ENCODE results near the gene TECPR2. TPM values are rescaled to one million over a fixed set of nuclear protein-coding genes. Genes with fewer than 3 reads are reported as not detected.
"Not testable (repeated sequence)": the region's sequence is repeated elsewhere in the genome, so short reads cannot be mapped to it uniquely, and the experiment has no call there.

Gene TECPR2
- total RNA-seq, 2 experiments from 2014 or later, result 6.2 to 7.0 TPM

DNA sequence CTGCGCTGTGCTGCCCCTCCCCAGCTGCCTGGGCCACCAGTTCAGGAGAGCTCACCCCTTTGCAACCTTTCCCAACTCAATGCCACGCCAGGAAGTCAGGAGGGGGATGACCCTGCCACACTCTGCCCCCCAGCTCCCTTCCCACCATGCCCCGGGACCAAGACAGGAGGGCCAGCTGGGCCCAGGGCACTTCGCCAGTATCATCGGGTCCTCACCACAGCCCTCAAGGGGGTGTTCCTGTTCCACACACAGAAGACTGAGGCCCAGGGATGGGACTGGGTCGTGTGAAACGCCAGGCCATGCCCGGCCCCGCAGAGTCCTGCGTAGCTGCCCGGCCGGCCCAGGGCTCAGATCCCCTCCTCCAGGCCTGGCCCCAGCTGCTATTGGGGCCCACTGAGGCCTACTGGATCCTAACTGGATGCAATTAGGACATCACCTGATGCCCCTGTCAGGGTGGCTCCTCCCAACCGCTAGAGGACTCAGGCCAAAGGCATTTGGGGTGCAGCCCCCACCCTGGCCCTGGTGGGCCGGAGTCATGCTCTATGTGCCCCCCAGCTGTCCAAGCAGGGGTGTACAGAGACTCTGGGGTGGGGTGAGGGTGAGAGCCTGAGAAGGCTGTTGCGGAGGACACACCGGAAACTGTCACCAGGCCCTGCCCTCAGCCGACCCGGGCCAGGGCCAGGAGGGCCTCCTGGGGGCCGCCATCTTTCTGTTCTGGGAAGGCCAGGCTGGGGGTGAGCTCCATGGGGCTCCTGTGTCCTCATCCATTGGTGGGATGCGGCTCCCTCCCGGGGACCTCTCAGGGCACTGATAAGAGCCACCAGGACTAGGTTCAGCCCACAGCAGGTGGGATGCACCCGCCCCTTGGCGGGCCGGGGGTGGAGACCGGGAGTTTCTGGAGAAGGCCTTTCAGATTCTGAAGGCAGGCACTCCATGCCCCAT, 176.1 kb downstream of the TECPR2 start:
- no peaks in the 10 kb centered on the region for H3K9me3 Mint-ChIP-seq
- no peak for DNase-seq
- no peaks in the 10 kb centered on the region for H3K36me3 Mint-ChIP-seq
- no peak overlapping the region for H3K27ac Mint-ChIP-seq
- no peak overlapping the region for H3K4me3 Mint-ChIP-seq
- H3K4me1 Mint-ChIP-seq (ENCODE audit: low read depth), result no peaks in the 10 kb centered on the region
- POLR2A ChIA-PET, result no interaction called here
- H3K27me3 Mint-ChIP-seq, result peaks cover under 1% of the 10 kb centered on the region
- CTCF ChIA-PET, result interaction anchor here (1.5 kb wide), 1 partner anchor 11 kb away, joined by 5 read pairs; no protein-coding TSS in a partner anchor
- intact Hi-C loops (cut with micrococcal nuclease), result no loop called here

DNA sequence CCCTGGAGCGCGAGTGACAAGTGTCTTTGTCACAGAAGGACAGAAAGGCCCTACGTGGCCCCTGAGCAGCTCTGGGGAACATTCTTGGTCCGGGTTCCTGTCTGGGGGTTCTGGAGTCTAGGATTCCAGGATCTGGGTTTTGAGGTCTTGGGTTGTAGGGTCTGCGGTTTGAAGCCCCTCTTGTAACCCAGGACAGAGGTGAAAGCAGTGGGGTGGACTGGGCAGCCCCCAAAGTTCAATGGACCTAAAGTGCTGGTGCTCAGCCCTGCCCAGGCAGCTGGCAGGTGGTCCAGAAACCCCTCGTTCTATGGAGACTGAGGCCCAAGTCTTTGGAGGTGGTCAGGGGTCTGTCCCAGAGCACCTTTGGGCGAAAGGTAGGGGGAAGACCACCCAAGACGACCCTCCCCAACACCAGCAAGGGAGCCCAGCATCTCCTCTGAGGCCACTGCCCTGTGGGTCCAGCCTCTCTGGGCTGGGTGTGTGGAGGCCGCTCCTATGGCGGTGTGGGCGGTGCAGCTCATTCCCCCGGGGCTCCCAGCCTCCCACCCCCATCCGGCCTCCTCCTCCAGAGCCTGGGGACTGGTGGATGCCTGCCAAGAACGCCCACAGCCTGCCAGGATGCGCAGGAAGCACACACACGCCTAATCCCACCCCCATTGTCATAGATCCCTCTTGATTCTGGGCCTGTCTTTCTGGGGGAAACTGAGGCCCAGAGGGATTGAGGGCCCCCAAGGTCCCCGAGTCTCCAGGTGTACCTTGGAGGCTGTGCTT, 177.0 kb downstream of the TECPR2 start:
- H3K9me3 Mint-ChIP-seq, result no peaks in the 10 kb centered on the region
- peaks cover 4% of the 10 kb centered on the region for H3K27me3 Mint-ChIP-seq
- CTCF ChIA-PET, result interaction anchor here (1.5 kb wide), 1 partner anchor 11 kb away, joined by 5 read pairs; no protein-coding TSS in a partner anchor
- no peaks in the 10 kb centered on the region for H3K36me3 Mint-ChIP-seq
- intact Hi-C loops (cut with micrococcal nuclease), result no loop called here
- no peak overlapping the region for H3K4me3 Mint-ChIP-seq
- no peak overlapping the region for H3K27ac Mint-ChIP-seq
- POLR2A ChIA-PET, result no interaction called here
- no peak for DNase-seq
- no peaks in the 10 kb centered on the region for H3K4me1 Mint-ChIP-seq (ENCODE audit: low read depth)

DNA sequence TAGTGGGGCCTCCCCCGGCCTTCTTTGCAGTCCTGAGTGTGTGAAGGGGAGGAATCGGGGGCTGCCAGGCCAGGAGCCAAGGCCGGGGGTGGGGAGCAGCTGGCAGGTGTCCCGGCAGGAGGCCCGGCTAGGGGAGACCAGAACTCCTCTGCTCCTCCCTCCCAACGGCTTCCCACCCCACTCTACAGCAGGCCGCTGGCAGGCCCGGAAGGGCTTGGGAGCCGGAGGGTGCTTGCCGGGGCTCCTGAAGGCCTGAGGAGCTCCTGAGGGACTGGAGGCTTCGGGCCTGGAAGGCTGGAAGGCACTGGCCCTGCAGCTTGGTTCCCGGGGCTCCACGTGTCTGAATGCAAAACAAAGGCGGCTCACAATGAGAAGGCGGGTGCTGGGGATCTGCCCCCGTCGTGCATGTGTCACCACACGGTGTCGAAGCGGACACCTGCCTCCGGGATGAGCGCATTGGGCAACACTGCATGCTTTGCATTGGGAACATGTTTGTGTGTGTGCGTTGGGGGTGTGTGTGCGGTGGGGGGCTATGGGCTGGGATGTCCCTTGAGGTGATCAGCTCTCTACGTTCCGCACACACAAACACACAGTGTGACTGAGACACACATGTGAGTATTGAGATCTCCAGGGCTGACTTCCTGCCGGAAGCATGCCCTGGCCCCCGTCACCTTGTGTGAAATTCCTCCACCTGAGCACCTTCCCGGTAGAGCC, 177.7 kb downstream of the TECPR2 start:
- DNase-seq, result no peak
- ChIA-PET CTCF (no interaction called here), POLR2A (no interaction called here)
- intact Hi-C loops (cut with micrococcal nuclease), result no loop called here
- Mint-ChIP-seq H3K27me3 (peaks cover 9% of the 10 kb centered on the region), H3K27ac (no peak overlapping the region), H3K4me1 (ENCODE audit: low read depth) (peaks cover 2% of the 10 kb centered on the region), H3K9me3 (no peaks in the 10 kb centered on the region), H3K36me3 (no peaks in the 10 kb centered on the region), H3K4me3 (no peak overlapping the region)

DNA sequence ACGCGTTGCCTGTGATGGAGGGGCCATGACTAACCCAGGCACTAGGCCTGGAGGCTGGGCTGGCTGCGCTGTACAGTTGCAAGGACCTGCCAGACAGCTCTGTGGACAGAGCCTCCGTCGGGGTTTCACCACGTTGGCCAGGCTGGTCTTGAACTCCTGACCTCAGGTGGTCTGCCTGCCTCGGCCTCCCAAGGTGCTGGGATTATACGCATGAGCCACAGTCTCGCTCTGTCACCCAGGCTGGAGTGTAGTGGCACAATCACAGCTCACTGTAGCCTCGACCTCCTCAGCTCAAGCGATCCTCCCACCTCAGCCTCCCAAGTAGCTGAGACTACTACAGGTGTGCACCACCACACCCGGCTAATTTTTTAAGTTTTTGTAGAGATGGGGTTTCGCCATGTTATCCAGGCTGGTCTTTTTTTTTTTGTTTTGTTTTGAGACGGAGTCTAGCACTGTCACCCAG, 178.3 kb downstream of the TECPR2 start:
- H3K4me3 Mint-ChIP-seq, POLR2A ChIA-PET: not testable (repeated sequence)

DNA sequence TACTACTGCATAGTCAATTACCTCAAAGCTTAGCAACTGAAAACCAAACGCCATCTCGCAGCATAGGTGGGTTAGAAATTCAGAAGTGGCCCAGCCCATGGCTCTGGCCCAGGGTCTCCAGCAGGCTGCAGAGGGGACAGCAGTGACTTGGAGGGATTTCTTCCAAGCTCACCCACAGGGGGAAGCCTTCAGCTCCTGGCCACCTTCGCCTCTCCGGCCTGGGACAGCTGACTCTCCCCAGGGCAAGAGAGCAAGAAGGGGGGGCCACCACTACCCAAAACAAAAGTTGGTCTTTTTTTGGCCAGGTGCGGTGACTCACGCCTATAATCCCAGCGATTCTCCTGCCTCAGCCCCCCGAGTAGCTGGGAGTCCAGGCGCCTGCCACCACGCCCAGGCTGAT, 179.0 kb downstream of the TECPR2 start:
- Mint-ChIP-seq H3K9me3 (no peaks in the 10 kb centered on the region), H3K36me3 (no peaks in the 10 kb centered on the region), H3K27ac (no peak overlapping the region), H3K27me3 (peaks cover 16% of the 10 kb centered on the region), H3K4me1 (ENCODE audit: low read depth) (peaks cover 2% of the 10 kb centered on the region), H3K4me3 (no peak overlapping the region)
- POLR2A ChIA-PET, result no interaction called here
- CTCF ChIA-PET, result interaction anchor here (0.9 kb wide), 1 partner anchor 17 kb away, joined by 3 read pairs; no protein-coding TSS in a partner anchor
- no peak for DNase-seq
- intact Hi-C loops (cut with micrococcal nuclease), result no loop called here

More for the DNA sequence above, 178.3 kb downstream of the TECPR2 start:
- H3K27ac Mint-ChIP-seq; H3K4me1 Mint-ChIP-seq (ENCODE audit: low read depth); CTCF ChIA-PET; H3K36me3 Mint-ChIP-seq; DNase-seq; H3K9me3 Mint-ChIP-seq; intact Hi-C loops (cut with micrococcal nuclease): not testable (repeated sequence)
- H3K27me3 Mint-ChIP-seq, result peaks cover 15% of the 10 kb centered on the region

DNA sequence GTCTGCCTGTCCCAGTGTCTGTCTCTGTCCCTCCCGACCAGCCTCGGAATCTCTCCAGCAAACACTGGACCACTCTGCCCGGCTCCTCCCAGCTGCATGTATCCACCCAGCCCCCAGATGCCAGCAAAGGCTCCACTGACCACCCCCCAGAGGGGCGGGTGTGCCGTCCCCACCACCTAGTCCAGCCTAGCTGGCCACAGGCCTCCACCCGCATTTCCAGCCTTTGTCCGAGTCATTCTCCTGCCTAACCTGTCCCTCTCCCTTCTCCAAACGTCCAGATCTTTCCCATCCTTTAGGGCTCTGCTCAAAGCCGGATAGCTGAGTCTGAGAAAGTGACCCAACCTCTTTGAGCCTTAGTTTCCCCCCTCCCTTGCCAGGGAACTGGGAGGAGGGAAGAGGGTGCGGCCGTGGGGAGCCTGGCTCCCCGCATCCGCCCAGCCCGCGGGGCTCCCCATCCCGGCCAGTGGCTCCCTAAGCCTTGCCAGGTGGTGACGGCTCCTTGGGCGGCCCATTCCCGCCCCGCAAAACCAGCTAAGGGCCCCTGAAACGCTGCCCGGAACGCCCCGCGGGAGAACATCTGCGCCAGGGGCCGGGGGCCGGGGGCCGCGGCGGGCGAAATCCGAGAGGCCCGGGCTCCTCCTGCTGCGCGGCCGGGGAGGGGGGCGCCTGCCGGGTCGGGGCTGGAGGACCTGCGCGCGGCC, 181.5 kb downstream of the TECPR2 start:
- H3K27ac Mint-ChIP-seq, result no peak overlapping the region
- intact Hi-C loops (cut with micrococcal nuclease), result loop anchor here (1.0 kb wide), 1 partner anchor 45 kb away; no protein-coding TSS in a partner anchor
- CTCF ChIA-PET, result no interaction called here
- no peak for DNase-seq
- POLR2A ChIA-PET, result no interaction called here
- H3K4me3 Mint-ChIP-seq, result no peak overlapping the region
- H3K9me3 Mint-ChIP-seq, result no peaks in the 10 kb centered on the region
- no peaks in the 10 kb centered on the region for H3K36me3 Mint-ChIP-seq
- H3K27me3 Mint-ChIP-seq, result peaks cover 23% of the 10 kb centered on the region
- H3K4me1 Mint-ChIP-seq (ENCODE audit: low read depth), result peaks cover 2% of the 10 kb centered on the region

DNA sequence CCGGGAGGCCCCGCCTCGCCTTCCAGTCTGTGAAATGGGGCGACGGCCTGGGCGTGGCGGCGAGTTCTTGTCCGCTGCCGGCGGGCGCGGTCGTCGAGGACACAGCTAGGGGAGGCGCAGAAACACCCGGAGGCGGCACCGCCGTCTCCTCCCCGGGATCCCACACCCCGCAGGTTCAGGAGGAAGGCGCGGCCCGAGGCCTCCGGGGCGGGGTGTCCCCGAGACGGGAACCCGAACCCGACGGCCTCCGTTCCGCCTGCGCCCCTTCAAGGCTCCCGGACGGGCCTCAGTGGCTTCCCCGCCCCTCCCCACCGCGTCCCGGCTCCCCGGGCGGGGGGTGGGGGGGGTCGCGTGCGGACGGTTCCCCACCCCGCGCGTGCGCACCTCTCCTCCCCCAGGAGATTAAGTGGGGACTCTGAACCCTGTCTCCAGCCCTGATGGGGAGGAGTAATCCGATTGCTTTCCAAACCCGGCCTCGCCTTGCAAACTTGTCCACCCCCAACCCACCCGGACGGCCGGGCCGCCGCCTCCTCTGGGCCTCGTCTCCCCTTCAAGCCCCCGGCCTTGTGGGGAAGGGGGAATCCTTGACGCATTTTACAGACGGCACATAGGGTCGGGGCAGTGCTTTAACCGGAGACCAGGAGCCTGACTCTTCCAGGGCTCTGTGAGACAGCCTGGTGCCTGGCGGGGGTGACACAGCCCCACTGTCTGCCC, 182.2 kb downstream of the TECPR2 start:
- peak; percentile 31 for DNase-seq
- Mint-ChIP-seq H3K4me3 (no peak overlapping the region), H3K27me3 (peaks cover 23% of the 10 kb centered on the region), H3K27ac (no peak overlapping the region), H3K4me1 (ENCODE audit: low read depth) (peaks cover 2% of the 10 kb centered on the region), H3K36me3 (no peaks in the 10 kb centered on the region), H3K9me3 (no peaks in the 10 kb centered on the region)
- intact Hi-C loops (cut with micrococcal nuclease), result loop anchor here (1.0 kb wide), 1 partner anchor 44 kb away; no protein-coding TSS in a partner anchor
- CTCF ChIA-PET, result no interaction called here
- POLR2A ChIA-PET, result no interaction called here

DNA sequence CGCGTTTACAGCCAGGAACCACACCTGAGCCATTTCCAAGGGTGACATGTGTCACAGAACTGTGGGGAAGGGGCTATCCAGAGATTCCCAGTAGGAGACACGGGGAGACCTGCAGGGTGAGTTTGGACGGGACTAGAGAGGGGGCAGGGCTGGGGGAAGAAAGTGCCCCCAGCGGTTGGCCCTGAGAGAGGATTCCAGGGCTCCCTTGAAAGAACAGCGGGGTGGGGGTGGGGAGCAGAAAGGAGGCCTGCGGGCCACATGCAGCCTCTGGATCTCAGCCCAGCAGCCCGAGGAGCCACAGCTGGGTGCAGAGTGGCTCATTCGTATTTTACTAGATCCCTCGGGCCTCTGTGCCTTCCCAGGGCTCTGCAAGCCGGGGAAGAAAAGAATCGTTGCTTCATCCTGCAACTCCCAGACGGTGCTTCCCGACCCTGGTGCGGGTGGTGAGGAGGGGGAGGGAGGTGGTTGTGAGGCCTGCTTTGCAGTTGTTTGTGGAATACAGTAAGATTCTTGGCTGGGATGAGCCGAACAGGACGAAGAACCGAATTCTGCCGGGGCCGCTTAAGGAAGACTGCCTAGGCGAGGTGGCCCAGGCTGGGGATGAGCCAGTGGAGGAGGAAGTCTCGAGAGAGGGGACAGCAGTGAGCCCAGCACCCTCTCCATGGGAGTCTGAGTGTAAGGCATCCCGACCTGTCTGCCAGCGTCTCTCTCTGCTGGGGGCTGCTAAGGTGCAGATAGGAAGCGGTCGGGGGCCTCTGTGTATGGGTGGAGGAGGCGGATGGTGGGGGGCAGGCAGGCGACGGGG, 182.9 kb downstream of the TECPR2 start:
- no peaks in the 10 kb centered on the region for H3K36me3 Mint-ChIP-seq
- peaks cover 2% of the 10 kb centered on the region for H3K4me1 Mint-ChIP-seq (ENCODE audit: low read depth)
- no peaks in the 10 kb centered on the region for H3K9me3 Mint-ChIP-seq
- no peak for DNase-seq
- peaks cover 23% of the 10 kb centered on the region for H3K27me3 Mint-ChIP-seq
- H3K4me3 Mint-ChIP-seq, result no peak overlapping the region
- H3K27ac Mint-ChIP-seq, result no peak overlapping the region
- POLR2A ChIA-PET, result no interaction called here
- CTCF ChIA-PET, result no interaction called here
- intact Hi-C loops (cut with micrococcal nuclease), result no loop called here

DNA sequence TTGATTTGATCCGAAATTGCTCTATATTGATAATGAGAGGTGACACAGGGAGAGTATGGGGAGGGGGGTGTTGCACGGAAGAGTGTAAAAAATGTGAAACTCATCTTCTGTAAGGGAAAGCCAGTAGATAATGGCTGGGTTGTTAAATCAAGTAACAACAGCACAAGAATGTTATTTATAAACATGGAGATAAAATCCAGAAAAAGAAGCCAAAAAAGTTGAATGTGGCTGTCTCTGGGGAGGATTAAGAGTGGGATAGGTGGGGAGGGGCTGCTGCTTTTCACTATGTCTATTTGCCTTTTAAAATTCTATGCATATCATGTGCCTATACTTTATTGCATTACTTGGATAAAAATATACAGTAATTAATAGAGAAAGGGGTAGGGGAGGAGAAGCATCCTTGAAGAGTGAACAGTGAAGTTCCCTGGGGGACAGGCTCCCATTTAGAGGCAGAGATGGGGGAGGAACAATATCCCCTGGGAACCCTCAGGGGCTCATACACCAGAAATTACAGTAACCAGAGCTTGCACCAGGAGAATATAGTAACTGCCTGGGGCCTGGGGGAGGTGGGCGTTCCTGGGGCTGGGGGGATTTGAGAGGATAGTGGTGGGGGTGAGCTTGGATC, 186.0 kb downstream of the TECPR2 start:
- H3K36me3 Mint-ChIP-seq, result no peaks in the 10 kb centered on the region

DNA sequence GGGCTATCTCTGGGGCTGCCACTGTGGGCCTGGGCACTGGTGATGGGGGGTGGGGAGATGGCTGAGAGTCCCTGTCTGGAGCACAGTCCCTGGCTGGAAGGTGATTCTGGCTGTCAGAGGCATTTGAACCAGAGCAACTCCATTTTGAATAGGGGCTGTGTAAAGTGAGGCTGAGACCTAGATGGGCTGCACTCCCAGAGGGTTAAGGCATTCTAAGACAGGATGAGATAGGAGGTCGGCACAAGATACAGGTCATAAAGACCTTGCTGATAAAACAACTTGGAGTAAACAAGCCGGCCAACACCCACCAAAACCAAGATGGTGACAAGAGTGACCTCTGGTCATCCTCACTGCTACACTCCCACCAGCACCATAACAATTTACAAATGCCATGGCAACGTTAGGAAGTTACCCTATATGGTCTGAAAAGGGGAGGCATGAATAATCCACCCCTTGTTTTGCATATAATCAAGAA, 188.2 kb downstream of the TECPR2 start:
- intact Hi-C loops (cut with micrococcal nuclease); H3K9me3 Mint-ChIP-seq; H3K4me1 Mint-ChIP-seq (ENCODE audit: low read depth); H3K36me3 Mint-ChIP-seq; DNase-seq; H3K27ac Mint-ChIP-seq; H3K4me3 Mint-ChIP-seq; H3K27me3 Mint-ChIP-seq; POLR2A ChIA-PET: not testable (repeated sequence)
- CTCF ChIA-PET, result interaction anchor here (0.8 kb wide), 1 partner anchor 26 kb away, joined by 3 read pairs; no protein-coding TSS in a partner anchor

More for the DNA sequence above, 186.0 kb downstream of the TECPR2 start:
- Mint-ChIP-seq H3K27ac (no peak overlapping the region), H3K4me1 (ENCODE audit: low read depth) (peaks cover 10% of the 10 kb centered on the region), H3K9me3 (no peaks in the 10 kb centered on the region), H3K27me3 (peaks cover 23% of the 10 kb centered on the region), H3K4me3 (no peak overlapping the region)
- no peak for DNase-seq
- intact Hi-C loops (cut with micrococcal nuclease), result no loop called here
- CTCF ChIA-PET, result interaction anchor here (0.7 kb wide), 1 partner anchor 239 kb away, joined by 4 read pairs; no protein-coding TSS in a partner anchor
- POLR2A ChIA-PET, result no interaction called here
